GM21526 (cell line): ENCODE measurements around the gene RARA.
"Not testable (repeated sequence)": the region's sequence is repeated elsewhere in the genome, so short reads cannot be mapped to it uniquely, and the experiment has no call there.

Experiments used
- ATAC-seq: cut with Tn5 transposase; IDR thresholded peaks from one replicate; pipeline ENCODE4 v1.9.1; 2021; ENCODE audit warnings: moderate library complexity; ENCODE audit not compliant: unreplicated experiment, low FRiP score

RARA gene

DNA sequence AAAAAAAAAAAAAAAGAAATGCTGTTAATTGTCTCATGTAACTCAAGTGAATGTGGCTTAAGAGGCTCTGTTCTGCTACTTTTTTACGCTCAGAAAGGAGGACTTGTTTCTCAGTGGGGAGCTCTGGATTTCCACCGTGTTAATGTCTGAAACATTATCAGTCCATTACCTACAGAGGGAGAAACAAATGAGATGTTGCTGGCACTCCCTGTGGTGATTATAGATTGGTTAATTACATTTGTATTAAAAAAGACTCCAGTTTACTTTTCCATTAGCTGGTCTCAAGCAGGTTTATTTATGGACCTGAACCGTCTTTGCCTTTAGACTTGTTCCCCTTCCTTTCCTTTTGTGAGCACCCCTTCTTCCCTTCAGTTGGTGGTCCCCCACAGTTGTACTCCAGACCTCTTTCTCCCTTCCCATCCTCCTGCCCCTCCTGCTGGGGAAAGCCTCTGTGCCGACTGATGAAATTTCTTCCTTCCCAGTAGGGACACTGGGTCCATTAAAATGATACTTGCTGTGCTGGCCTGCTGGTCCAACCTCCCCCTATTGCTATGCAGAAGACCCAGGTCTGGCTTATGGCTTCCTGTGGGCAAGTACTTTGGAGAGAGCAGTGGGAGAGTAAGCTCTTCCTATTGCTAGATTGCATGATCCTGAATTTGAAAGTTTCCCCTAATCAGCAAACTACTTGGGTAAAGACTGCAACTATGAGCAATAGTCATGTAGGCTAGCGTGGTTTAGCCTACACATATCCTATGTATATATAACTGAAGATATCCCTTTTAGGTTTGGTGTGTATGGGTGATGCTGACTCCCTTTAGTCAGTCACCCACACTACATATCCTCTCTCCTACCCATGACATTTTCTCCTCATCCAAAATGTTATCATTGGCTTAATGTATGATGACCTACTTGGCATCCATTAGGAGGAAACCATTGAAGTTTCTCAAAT is 13.2 kb upstream of the RARA start:
- no peak for ATAC-seq

- no peak for ATAC-seq
Observed at GRCh38 chr17:40297511-40297910, 11.5 kb upstream of the RARA start.

GRCh38 chr17:40298726-40299125 is 10.3 kb upstream of the RARA start:
- ATAC-seq, result no peak

DNA sequence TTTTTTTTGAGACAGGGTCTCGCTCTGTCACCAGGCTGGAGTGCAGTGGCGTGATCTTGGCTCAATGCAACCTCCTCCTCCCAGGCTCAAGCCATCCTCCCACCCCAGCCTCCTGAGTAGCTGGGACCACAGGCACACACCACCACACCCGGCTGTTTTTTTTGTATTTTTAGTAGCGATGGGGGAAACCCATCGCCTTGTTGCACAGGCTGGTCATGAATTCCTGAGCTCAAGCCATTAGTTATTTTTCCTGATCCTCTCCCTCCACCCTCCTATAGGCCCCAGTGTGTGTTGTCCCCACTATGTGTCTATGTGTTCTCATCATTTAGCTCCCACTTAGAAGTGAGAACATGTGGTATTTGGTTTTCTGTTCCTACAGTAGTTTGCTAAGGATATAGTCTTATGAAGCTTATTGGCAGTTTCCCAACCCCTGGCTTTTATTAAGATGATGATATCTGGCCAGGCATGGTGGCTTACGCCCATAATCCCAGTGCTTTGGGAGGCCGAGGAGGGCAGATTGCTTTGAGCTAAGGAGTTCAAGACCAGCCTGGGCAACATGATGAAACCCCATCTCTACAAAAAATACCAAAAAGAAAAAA is 9.7 kb upstream of the RARA start:
- ATAC-seq, result not testable (repeated sequence)

DNA sequence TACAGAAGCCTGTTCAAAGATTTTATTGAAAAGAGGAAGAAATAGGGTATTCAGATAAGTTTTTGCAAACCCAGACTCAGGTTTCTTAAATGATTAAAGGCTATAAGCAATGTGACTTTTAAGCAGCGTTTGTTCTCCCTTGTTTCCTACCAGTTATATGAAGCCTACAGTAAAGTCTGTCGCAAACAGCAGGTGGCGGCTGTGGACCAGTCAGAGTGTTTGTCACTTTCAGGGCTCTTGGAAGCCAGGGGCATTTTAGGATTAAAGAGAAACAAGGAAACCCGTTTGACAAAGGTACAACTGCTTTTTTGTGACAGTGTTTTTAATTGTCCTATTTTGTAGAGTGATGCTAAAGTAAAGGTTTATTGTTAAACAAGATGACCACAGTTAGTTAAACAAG is 7.7 kb upstream of the RARA start:
- no peak for ATAC-seq

DNA sequence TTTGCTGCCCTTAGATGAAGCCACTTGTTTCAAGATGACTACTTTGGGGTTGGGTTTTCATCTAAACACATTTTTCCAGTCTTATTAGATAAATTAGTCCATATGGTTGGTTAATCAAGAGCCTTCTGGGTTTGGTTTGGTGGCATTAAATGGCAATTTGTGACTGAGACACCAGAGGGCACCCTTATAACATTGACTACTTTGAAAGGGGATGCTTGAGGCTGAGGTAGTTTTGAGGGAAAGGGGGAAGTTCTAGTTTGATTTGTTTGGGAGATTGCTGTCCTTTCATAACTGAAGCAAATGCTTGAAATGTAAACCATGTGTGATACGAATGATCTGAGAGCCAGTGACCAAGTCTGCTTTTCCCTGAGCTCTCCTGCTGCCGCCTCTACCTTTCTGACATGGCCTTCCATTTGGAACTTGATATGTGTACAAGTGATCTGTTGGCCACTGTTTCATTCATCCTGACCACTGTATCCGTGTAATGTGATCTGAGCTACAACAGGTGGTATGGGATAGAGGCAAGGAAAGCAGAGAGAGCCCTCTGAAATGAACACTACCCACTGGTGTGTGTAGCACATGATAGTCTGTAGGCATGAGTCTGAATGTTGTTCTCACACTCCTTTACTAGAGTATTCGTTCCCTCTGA is 5.8 kb upstream of the RARA start:
- no peak for ATAC-seq

GRCh38 chr17:40303708-40304551 is 5.0 kb upstream of the RARA start:
- ATAC-seq, result no peak

DNA sequence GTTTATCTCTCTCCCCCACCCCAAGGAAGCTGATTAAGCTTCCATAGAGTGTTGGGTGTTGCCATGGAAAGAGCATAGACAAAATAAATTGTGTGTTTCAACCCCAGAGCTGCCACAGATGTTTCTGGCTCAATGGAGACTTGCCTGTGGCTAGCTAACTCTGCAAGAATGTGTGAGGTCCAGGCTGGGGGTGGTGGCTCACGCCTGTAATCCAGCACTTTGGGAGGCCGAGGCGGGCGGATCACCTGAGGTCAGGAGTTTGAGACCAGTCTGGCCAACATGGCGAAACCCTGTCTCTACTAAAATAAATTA is 4.5 kb upstream of the RARA start:
- not testable (repeated sequence) for ATAC-seq

DNA sequence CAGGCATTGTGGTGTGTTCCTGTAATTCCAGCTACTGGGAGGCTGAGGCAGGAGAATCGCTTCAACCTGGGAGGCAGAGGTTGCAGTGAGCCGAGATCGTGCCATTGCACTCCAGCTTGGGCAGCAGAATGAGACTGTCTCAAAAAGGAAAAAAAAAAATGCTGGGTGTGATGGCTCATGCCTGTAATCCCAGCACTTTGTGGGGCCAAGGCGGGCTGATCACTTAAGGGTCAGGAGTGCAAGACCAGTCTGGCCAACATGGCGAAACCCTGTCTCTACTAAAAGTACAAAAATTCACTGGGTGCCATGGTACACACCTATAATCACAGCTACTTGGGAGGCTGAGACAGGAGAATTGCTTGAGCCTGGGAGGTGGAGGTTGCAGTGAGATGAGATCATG is 4.1 kb upstream of the RARA start:
- ATAC-seq, result not testable (repeated sequence)

DNA sequence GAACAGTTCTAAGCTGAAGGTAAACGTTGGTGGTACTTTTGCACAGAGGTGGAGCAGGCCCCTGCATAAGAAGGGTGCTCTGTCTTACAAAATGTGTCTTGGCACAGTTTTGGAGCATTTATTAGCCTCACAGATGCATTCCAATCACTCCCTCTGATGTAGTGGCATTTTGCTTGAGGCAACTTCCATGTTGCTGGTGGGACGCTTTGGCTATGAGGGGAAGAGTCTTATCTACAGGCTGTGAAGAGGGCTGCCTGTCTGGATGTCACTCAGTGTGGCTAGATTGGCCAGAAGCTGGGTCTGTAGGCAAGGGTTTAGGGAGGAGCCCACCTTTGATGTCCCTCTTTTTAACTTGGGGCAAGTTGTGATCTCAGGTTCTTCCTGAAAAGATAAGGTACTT is 2.6 kb upstream of the RARA start:
- ATAC-seq, result no peak

GRCh38 chr17:40307001-40307730 is 1.8 kb upstream of the RARA start:
- no peak for ATAC-seq

DNA sequence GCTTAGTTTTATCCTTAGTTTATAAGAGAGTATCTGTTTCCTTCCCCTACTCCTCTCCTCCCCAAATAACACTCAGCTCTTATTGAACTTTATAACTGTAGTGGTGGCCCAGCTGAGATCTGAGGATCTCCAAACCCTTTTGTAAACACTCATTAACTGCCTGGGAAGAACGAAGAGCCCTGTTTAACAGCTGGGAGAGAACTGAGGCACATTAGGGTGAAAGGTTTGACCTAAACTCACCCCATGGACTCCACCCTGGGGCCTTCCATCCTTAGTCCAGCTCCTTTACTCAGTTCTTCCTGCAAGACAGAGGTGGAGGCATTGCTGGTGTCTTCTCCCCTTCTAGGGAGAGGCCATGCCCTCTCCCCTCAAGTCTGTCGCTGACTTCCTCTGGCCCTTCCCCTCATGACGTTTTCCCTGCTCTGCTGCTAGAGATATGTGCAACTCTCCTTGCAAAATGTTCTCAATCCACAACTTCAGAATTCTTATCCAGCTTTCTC is 1.2 kb upstream of the RARA start:
- no peak for ATAC-seq

DNA sequence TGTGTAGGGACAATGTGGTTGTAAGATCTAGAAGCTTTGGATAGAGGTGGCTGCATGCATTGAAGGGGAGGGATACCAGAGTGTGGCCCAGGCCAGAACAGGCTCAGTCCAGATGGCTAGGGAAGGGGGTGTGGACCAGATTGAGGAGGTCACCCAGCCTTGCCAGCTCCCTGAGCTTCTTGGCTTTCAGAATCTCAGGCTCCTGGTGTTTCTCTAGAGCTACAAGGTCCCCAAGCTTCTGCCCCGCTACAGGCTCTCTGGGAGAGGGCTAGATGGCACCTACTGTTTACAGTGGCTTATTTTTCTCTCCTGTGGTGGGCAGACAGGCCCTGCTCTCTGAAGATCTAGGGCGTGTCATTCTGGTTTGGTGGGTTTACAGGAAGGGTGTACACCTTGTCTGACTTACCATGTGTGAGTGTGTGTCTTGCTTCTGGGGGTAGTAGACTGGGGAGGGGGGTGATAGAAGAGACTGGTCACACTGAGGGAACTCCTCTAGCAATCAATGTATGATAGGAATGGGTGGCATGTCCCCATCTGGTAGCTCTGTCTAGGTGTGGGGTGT is 1.1 kb downstream of the RARA start:
- ATAC-seq, result no peak

- ATAC-seq, result no peak
Observed at GRCh38 chr17:40310882-40311391, 2.0 kb downstream of the RARA start.

DNA sequence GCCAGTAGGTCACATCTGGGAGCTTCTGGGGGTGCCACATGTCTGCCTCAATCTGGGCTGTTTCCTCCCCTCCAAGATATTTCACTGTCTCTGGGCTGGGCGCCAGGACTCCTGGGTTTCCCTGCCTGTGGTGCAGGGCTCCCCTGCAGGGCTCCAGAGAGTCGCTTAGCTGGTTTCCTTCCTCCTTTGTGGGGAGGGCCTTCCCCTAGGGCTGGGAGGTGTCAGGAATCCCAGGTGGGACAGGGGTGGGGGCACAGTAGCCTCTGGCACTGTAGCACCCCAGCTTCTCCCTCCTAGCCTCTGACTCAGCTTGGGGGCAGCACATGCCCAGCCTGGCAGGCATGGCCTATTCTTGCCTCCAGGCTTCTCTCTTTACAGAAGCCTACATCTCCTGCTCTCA is 2.6 kb downstream of the RARA start:
- ATAC-seq, result no peak

- no peak for ATAC-seq
Observed at GRCh38 chr17:40312131-40312731, 3.3 kb downstream of the RARA start.

GRCh38 chr17:40312893-40313667 is 4.1 kb downstream of the RARA start:
- no peak for ATAC-seq
